Endothelial cell (in vitro differentiated cells): ENCODE data around the gene EIF3B. TPM values are rescaled to one million over a fixed set of nuclear protein-coding genes. Genes with fewer than 3 reads are reported as not detected.
"Not testable (repeated sequence)": the region's sequence is repeated elsewhere in the genome, so short reads cannot be mapped to it uniquely, and the experiment has no call there.

Source experiments
- DNase-seq: peaks from one replicate; pipeline ENCODE4 v3.0.0; 2021; ENCODE audit warnings: low spot score
- H3K27ac Mint-ChIP-seq: one replicate; pipeline ENCODE4 v1.8.0; 2021; ENCODE audit warnings: mixed read lengths, inconsistent platforms; ENCODE audit not compliant: unreplicated experiment
- H3K27me3 Mint-ChIP-seq: one replicate; pipeline ENCODE4 v1.8.0; 2021; ENCODE audit warnings: mild to moderate bottlenecking, moderate library complexity, mixed read lengths, inconsistent platforms; ENCODE audit not compliant: unreplicated experiment
- H3K36me3 Mint-ChIP-seq: one replicate; pipeline ENCODE4 v1.8.0; 2021; ENCODE audit warnings: mild to moderate bottlenecking, low read depth, mixed read lengths, inconsistent platforms; ENCODE audit not compliant: unreplicated experiment
- H3K4me1 Mint-ChIP-seq: one replicate; pipeline ENCODE4 v1.8.0; 2021; ENCODE audit warnings: mild to moderate bottlenecking, mixed read lengths, inconsistent platforms; ENCODE audit not compliant: unreplicated experiment
- H3K4me3 Mint-ChIP-seq: one replicate; pipeline ENCODE4 v1.8.0; 2021; ENCODE audit warnings: mild to moderate bottlenecking, mixed read lengths, inconsistent platforms; ENCODE audit not compliant: unreplicated experiment
- H3K9me3 Mint-ChIP-seq: one replicate; pipeline ENCODE4 v1.8.0; 2021; ENCODE audit warnings: mixed read lengths, inconsistent platforms; ENCODE audit not compliant: unreplicated experiment
- CTCF ChIP-seq: fragments of 200-600 bp; sonication (generic); IDR thresholded peaks from one replicate; pipeline ENCODE4 v1.5.0; 2021; ENCODE audit warnings: antibody characterized with exemption; ENCODE audit not compliant: unreplicated experiment
- total RNA-seq: library from RNA; stranded (reverse); fragmentation: NEBNext Ultra II Directional; extraction: Animal tissue kit (Norgen Biotek cat#: 25700); gene quantifications from one replicate; pipeline ENCODE4 v1.2.1, GENCODE V29; 2021; ENCODE audit not compliant: unreplicated experiment

EIF3B gene
- total RNA-seq, 1 donor from 2014 or later = 125 TPM

GRCh38 chr7:2330493-2330892, 24.1 kb upstream of the EIF3B start:
- H3K4me3 Mint-ChIP-seq = no peak overlapping the region
- no peak for DNase-seq
- no peak for TF ChIP-seq CTCF
- peaks cover 3% of the 10 kb centered on the region for H3K27me3 Mint-ChIP-seq
- H3K4me1 Mint-ChIP-seq = no peaks in the 10 kb centered on the region
- no peaks in the 10 kb centered on the region for H3K9me3 Mint-ChIP-seq
- H3K27ac Mint-ChIP-seq = no peak overlapping the region
- no peaks in the 10 kb centered on the region for H3K36me3 Mint-ChIP-seq

GRCh38 chr7:2331707-2332106, 22.9 kb upstream of the EIF3B start:
- DNase-seq = no peak
- Mint-ChIP-seq H3K27ac (no peak overlapping the region), H3K4me3 (no peak overlapping the region), H3K27me3 (peaks cover 3% of the 10 kb centered on the region), H3K36me3 (no peaks in the 10 kb centered on the region), H3K4me1 (no peaks in the 10 kb centered on the region), H3K9me3 (no peaks in the 10 kb centered on the region)
- no peak for TF ChIP-seq CTCF

GRCh38 chr7:2332606-2333231, 21.9 kb upstream of the EIF3B start:
- H3K4me3 Mint-ChIP-seq, H3K36me3 Mint-ChIP-seq, DNase-seq, H3K27me3 Mint-ChIP-seq, H3K4me1 Mint-ChIP-seq, H3K27ac Mint-ChIP-seq, H3K9me3 Mint-ChIP-seq: not testable (repeated sequence)

- Mint-ChIP-seq H3K4me3 (no peak overlapping the region), H3K27ac (no peak overlapping the region), H3K36me3 (no peaks in the 10 kb centered on the region), H3K27me3 (no peaks in the 10 kb centered on the region), H3K4me1 (no peaks in the 10 kb centered on the region), H3K9me3 (no peaks in the 10 kb centered on the region)
- DNase-seq = no peak
- TF ChIP-seq CTCF = no peak
These were observed 17.9 kb upstream of the EIF3B start for GRCh38 chr7:2336626-2337299.

GRCh38 chr7:2347351-2348063, 7.1 kb upstream of the EIF3B start:
- H3K4me3 Mint-ChIP-seq, DNase-seq, H3K36me3 Mint-ChIP-seq, H3K27me3 Mint-ChIP-seq, H3K4me1 Mint-ChIP-seq, H3K9me3 Mint-ChIP-seq, H3K27ac Mint-ChIP-seq: not testable (repeated sequence)

- no peak for DNase-seq
- peaks cover 4% of the 10 kb centered on the region for H3K4me1 Mint-ChIP-seq
- no peak overlapping the region for H3K4me3 Mint-ChIP-seq
- TF ChIP-seq CTCF = no peak
- peaks cover 4% of the 10 kb centered on the region for H3K36me3 Mint-ChIP-seq
- no peaks in the 10 kb centered on the region for H3K9me3 Mint-ChIP-seq
- no peak overlapping the region for H3K27ac Mint-ChIP-seq
- no peaks in the 10 kb centered on the region for H3K27me3 Mint-ChIP-seq
These were observed 4.6 kb upstream of the EIF3B start for GRCh38 chr7:2350055-2350454.
